ENCODE measurements around the gene HEATR5B. TPM values are rescaled to one million over a fixed set of nuclear protein-coding genes. Genes with fewer than 3 reads are reported as not detected.

Gene HEATR5B
- total and polyA plus RNA-seq, 10 of the 15 experiments (the other 5 are each of a cell fraction or from before 2014, with no cell fraction given): 4.1 to 34.7 (median 17.7) TPM

- Histone ChIP-seq H3K27me3 (replicated peaks in 1 of 2; ENCODE audit: control insufficient read depth in 2 of 2, insufficient read depth in 2 of 2, low read length in 1 of 2) (no peaks in the 10 kb centered on the region), H3K9ac (ENCODE audit: control insufficient read depth, insufficient read depth, low read length) (no peak overlapping the region), H2AFZ (ENCODE audit: control insufficient read depth, low read depth, low read length) (no peak overlapping the region), H3K4me1 (ENCODE audit: control insufficient read depth, insufficient read depth, low read length) (no peaks in the 10 kb centered on the region), H3K36me3 (ENCODE audit: control insufficient read depth in 2 of 2, insufficient read depth in 2 of 2, low read length in 1 of 2) (peaks cover 0 to 5% of the 10 kb centered on the region in 2 experiments; a peak in 2 of 4 replicates), H3K79me2 (ENCODE audit: control insufficient read depth, insufficient read depth, low read length) (no peaks in the 10 kb centered on the region), H3K4me2 (ENCODE audit: control insufficient read depth, insufficient read depth) (no peak overlapping the region), H4K20me1 (ENCODE audit: control insufficient read depth, insufficient read depth) (no peaks in the 10 kb centered on the region), H3K4me3 (no peak overlapping the region), H3K27ac (ENCODE audit: control insufficient read depth, insufficient read depth) (no peak overlapping the region), H3K9me3 (replicated peaks; ENCODE audit: control insufficient read depth, insufficient read depth, low read length) (no peaks in the 10 kb centered on the region)
- ChIA-PET CTCF (no interaction called here), SMC1A (ENCODE audit: uncharacterized antibody, unreplicated experiment) (no interaction called here), RAD21 (ENCODE audit: unreplicated experiment) (no interaction called here), POLR2A (no interaction called here)
- FAIRE-seq: no peak
- 97% methylated on average over 6 of the region's 6 CpGs for WGBS (ENCODE audit: insufficient coverage, insufficient replicate concordance, low lambda C conversion rate, missing lambda C conversion rate)
- in situ Hi-C loops (cut with MboI): no loop called here
- BruUV-seq (replicated peaks): no TSS peak
- no peak for DNase-seq (ENCODE audit: low read depth, low spot score)
- TF ChIP-seq KAT2A (conservative IDR thresholded peaks at IDR 0.05; ENCODE audit: control insufficient read depth, low read depth, low read length) (no peak), ELK1 (IDR thresholded peaks at IDR 0.05; ENCODE audit: low read depth, low read length) (no peak), HCFC1 (IDR thresholded peaks at IDR 0.05; ENCODE audit: low read length) (no peak), CBFB (IDR thresholded peaks at IDR 0.05; ENCODE audit: low read depth) (no peak), SMAD1 (IDR thresholded peaks at IDR 0.05; ENCODE audit: low read depth, partially characterized antibody) (no peak), NR2F1 (conservative IDR thresholded peaks at IDR 0.05) (no peak), KDM1A (IDR thresholded peaks at IDR 0.05; ENCODE audit: borderline replicate concordance) (no peak), ESRRA (IDR thresholded peaks at IDR 0.05; ENCODE audit: low read length) (no peak), REST (IDR thresholded peaks at IDR 0.05; ENCODE audit: low read depth, low read length) (no peak), BCL3 (IDR thresholded peaks at IDR 0.05; ENCODE audit: borderline replicate concordance, insufficient read depth, low read depth, low read length, poor library complexity, severe bottlenecking) (no peak), ATF2 (IDR thresholded peaks at IDR 0.05; ENCODE audit: low read length) (no peak), MYB (IDR thresholded peaks at IDR 0.05; ENCODE audit: borderline replicate concordance, low read depth, low read length) (no peak), IKZF1 (conservative IDR thresholded peaks at IDR 0.05) (no peak)
- intact Hi-C loops (cut with micrococcal nuclease; ENCODE audit: unreplicated experiment): no loop called here
- ATAC-seq: no peak
These were observed 90.1 kb downstream of the HEATR5B start for GRCh38 chr2:36993841-36994620.

Measured in GM12878 (cell line).